Right lobe of liver (tissue), 6 donors: ENCODE measurements around the gene FRMD4A. TPM values are rescaled to one million over a fixed set of nuclear protein-coding genes. Genes with fewer than 3 reads are reported as not detected.

Source experiments
- ATAC-seq, 4 donors: fragments of 200-7000 bp; cut with Tn5 transposase; one replicate each; pipeline ENCODE4 v1.9.1; 2020; ENCODE audit warnings: mild to moderate bottlenecking in 4 of 4, moderate library complexity in 4 of 4
- DNase-seq, 3 donors: peaks; one replicate each; pipeline ENCODE4 v3.0.0-alpha.2; 2020
- H3K27ac ChIP-seq, 3 donors: fragments of 200-600 bp; one replicate each; pipeline ENCODE4 v1.8.0; 2022
- H3K27me3 ChIP-seq, 2 donors: fragments of 200-600 bp; one replicate each; pipeline ENCODE4 v1.8.0; 2022
- H3K36me3 ChIP-seq, 4 donors: fragments of 200-600 bp; sonication (generic) in 1 of 4; one replicate each; pipeline versions ENCODE4 v1.5.1 to v1.8.0; 2017 to 2022; ENCODE audit warnings: control low read depth in 1 of 4
- H3K4me1 ChIP-seq, 4 donors: fragments of 200-600 bp; sonication (generic) in 1 of 4; one replicate each; pipeline versions ENCODE4 v1.5.1 to v1.8.0; 2017 to 2022; ENCODE audit warnings: control low read depth in 1 of 4
- H3K4me3 ChIP-seq, 3 donors: fragments of 200-600 bp; one replicate each; pipeline ENCODE4 v1.8.0; 2022
- H3K9me3 ChIP-seq, 4 donors: fragments of 200-600 bp; sonication (generic) in 1 of 4; one replicate each; pipeline versions ENCODE4 v1.5.1 to v1.8.0; 2017 to 2022; ENCODE audit warnings: control low read depth in 1 of 4
- CTCF ChIP-seq, 4 donors: fragments of 200-600 bp in 3 of 4; fragments of 450-650 bp in 1 of 4; IDR thresholded peaks; one replicate each; pipeline versions ENCODE4 v1.5.1 to v1.8.0; 2016 to 2022; ENCODE audit warnings: antibody characterized with exemption in 4 of 4, mild to moderate bottlenecking in 2 of 4
- POLR2A ChIP-seq: fragments of 450-650 bp; IDR thresholded peaks from one replicate; pipeline ENCODE4 v1.6.1; 2017; ENCODE audit warnings: antibody characterized with exemption, mild to moderate bottlenecking
- WGBS: methylation state at CpG from one replicate; pipeline ENCODE4 v1.1.6; 2018; ENCODE audit warnings: low coverage, low lambda C conversion rate; ENCODE audit not compliant: insufficient coverage; ENCODE audit errors: missing lambda C conversion rate; 5-methylcytosine and 5-hydroxymethylcytosine counted together
- intact Hi-C, 2 donors: fragments of 100-400 bp; cut with DNase I; formaldehyde crosslinking; loops; one replicate each; pipeline versions ENCODE4 v1.11.2 to v1.14.1; 2022
- total RNA-seq, 6 experiments: library from RNA; depleted of rRNA in 2 of 6; stranded (reverse); fragments of >200 nt in 2 of 6; fragmentation: NEBNext Ultra II Directional in 3 of 6; extraction: Animal tissue kit (Norgen Biotek cat#: 25700) in 3 of 6; gene quantifications; one replicate each; pipeline versions ENCODE4 v1.1.0 to v1.2.4, GENCODE V29; 2016 to 2023
- donor health status: DM: no; HTN: yes; CAD: no.
- donor health status: DM: no; HTN: no; CAD: no.
- donor health status: DM: no; HTN: no; CAD: no.
- donor health status: DM: no; HTN: yes; CAD: no.
- donor health status: DM: no; HTN: yes; CAD: no.

The FRMD4A gene
- total RNA-seq, 6 experiments from 2014 or later: 8.4 to 22.8 (median 13.3) TPM

DNA sequence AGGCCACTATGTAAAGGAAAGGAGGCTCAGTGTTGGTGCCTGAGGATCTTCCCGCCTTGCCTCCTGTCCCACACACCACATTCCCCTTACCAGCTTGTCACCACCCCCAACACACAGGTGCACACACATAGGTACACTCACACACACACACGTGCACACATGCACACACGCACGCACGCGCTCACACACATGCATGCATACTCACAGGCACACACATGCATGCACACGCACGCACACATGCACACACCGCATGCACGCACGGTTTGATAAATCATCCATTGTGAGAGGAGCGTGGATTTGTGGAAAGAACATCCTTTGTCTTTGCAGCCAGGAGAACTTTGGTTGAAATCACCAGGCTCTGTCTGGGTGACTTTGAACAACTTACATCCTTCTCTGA lies 359.8 kb downstream of the FRMD4A start:
- no peak overlapping the region for H3K27ac ChIP-seq
- WGBS: 83% methylated on average over 9 of the region's 12 CpGs
- H3K4me1 ChIP-seq: no peaks in the 10 kb centered on the region
- no peak for ATAC-seq
- H3K9me3 ChIP-seq: no peaks in the 10 kb centered on the region
- no peak overlapping the region for H3K4me3 ChIP-seq
- no peak for DNase-seq
- intact Hi-C loops: no loop called here
- H3K27me3 ChIP-seq: no peaks in the 10 kb centered on the region
- H3K36me3 ChIP-seq: no peaks in the 10 kb centered on the region
- TF ChIP-seq CTCF (IDR thresholded peaks at IDR 0.05) (no peak), POLR2A (no peak)

DNA sequence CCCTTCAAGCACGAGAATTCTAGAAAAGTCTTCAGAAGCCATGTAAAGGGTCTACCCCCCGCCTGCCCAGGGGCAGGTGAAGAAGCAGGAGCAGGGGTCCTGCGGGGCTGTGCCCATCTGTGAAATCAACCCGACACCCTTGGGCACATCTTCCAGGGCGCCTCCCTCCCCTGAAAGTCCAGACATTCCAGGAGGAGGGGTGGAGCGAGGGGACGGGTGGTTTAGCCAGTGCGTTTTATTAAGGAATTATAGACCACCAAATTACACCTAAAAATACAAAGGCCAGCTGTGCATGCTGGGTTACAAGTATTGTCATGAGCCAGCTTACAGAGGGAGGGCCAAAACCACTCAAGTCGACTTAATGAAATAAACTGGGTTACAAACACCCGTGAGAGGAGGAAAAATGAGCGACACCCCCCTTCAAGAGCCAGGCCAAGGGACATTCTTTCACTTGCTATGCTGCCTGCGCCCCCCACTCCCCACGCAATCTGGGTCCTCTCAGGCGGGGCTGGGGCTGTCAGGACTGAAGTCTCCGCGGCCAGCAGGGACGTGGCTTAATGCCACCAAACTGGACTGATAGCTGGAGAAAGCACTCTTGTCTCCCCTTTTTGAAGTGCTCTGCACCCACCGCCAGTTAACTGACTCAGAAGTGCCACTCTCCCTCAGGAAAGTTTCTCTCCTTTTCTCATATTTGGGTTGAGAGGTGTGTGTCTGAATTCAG lies 360.3 kb downstream of the FRMD4A start:
- Histone ChIP-seq H3K9me3 (no peaks in the 10 kb centered on the region), H3K4me1 (no peaks in the 10 kb centered on the region), H3K4me3 (no peak overlapping the region), H3K36me3 (no peaks in the 10 kb centered on the region), H3K27me3 (no peaks in the 10 kb centered on the region), H3K27ac (no peak overlapping the region)
- intact Hi-C loops: no loop called here
- no peak for ATAC-seq
- no peak for DNase-seq
- WGBS: 72% methylated on average over 6 of the region's 18 CpGs
- TF ChIP-seq CTCF (IDR thresholded peaks at IDR 0.05) (no peak), POLR2A (no peak)

DNA sequence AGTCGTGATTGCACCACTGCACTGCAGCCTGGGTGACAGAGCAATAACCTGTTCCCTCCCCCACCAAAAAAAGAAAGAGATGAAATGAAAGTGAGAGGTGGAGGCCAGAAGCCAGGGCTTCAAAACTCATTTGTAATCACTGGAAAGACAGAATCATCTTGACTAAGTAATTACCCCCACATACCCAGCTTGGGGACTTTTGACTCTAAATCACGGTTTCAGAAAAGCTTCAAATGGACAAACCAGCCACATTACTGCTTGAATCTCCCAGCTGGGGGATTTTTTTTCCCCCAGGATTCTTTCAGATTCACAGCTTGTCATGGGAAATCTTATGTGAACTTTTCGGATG lies 361.0 kb downstream of the FRMD4A start:
- no peaks in the 10 kb centered on the region for H3K9me3 ChIP-seq
- intact Hi-C loops: no loop called here
- no peak overlapping the region for H3K4me3 ChIP-seq
- no peaks in the 10 kb centered on the region for H3K36me3 ChIP-seq
- no peaks in the 10 kb centered on the region for H3K27me3 ChIP-seq
- TF ChIP-seq POLR2A (no peak), CTCF (IDR thresholded peaks at IDR 0.05) (no peak)
- WGBS: 69% methylated on average over 2 of the region's 3 CpGs
- ATAC-seq (no peak), DNase-seq (no peak)
- no peaks in the 10 kb centered on the region for H3K4me1 ChIP-seq
- H3K27ac ChIP-seq: no peak overlapping the region

DNA sequence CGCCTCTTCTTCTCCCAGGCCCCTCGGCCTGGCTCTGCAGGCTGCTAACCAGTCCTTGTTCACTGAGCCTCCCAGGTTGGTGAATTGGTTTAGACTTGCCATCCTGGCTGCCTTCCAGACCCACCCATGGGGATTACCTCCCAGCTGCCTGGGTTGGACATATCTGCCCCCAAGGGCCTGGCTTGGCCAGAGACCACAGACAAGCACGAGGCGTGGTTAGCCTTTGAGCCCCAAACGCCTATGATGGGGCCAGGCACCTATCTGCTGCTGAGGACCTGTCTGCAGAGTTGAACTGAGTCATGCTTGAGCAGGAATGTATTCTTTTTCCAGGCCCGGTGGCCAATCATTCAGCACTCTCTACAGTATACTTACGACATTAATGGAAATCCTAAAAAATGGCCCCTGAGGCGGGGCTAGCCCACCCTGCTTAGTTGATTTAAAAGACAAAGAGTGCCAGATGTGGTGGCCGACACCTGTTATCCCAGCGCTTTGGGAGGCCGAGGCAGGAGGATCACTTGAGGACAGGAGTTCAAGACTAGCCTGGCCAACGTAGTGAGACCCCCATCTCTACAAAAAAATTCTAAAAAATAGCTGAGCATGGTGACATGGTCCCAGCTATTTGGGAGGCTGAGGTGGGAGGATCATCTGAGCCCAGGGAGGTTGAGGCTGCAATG lies 361.5 kb downstream of the FRMD4A start:
- H3K36me3 ChIP-seq: no peaks in the 10 kb centered on the region
- ATAC-seq (no peak), DNase-seq (no peak)
- no peaks in the 10 kb centered on the region for H3K4me1 ChIP-seq
- no peak overlapping the region for H3K27ac ChIP-seq
- intact Hi-C loops: no loop called here
- 74% methylated on average over 5 of the region's 12 CpGs for WGBS
- no peak for TF ChIP-seq POLR2A
- TF ChIP-seq CTCF (IDR thresholded peaks at IDR 0.05): no peak
- no peaks in the 10 kb centered on the region for H3K9me3 ChIP-seq
- no peaks in the 10 kb centered on the region for H3K27me3 ChIP-seq
- no peak overlapping the region for H3K4me3 ChIP-seq
